ENCODE measurements around the gene DTNB. TPM values are rescaled to one million over a fixed set of nuclear protein-coding genes. Genes with fewer than 3 reads are reported as not detected.

Gene DTNB
- total and polyA plus RNA-seq, 2 donors (not counting 1 experiment from before 2014, with no cell fraction given) = 5.1 to 5.4 TPM

GRCh38 chr2:25338401-25338800, 335.0 kb downstream of the DTNB start:
- Histone ChIP-seq H3K27ac (ENCODE audit: insufficient read depth, low read length) (no peak overlapping the region), H3K36me3 (ENCODE audit: control insufficient read depth, insufficient read depth, low read length) (no peaks in the 10 kb centered on the region), H4K20me1 (ENCODE audit: control insufficient read depth, extremely low read depth, insufficient read depth, low read length) (no peaks in the 10 kb centered on the region), H3K4me2 (ENCODE audit: extremely low read depth, insufficient read depth, low read length) (no peak overlapping the region), H3K4me1 (ENCODE audit: control insufficient read depth, extremely low read depth, insufficient read depth, low read length) (peaks cover 2% of the 10 kb centered on the region), H3K79me2 (ENCODE audit: control insufficient read depth, insufficient read depth, low read length) (no peaks in the 10 kb centered on the region), H3K9me3 (ENCODE audit: control insufficient read depth, insufficient read depth, low read depth, low read length) (no peaks in the 10 kb centered on the region), H3K4me3 (replicated peaks in 1 of 4; ENCODE audit: control extremely low read depth in 1 of 4, insufficient read depth in 1 of 4, low read depth in 3 of 4, low read length in 4 of 4) (no peak overlapping the region), H3K27me3 (ENCODE audit: control insufficient read depth, insufficient read depth, low read length) (no peaks in the 10 kb centered on the region), H2AFZ (ENCODE audit: low read length) (no peak overlapping the region), H3K9ac (ENCODE audit: insufficient read depth, low read length) (no peak overlapping the region)
- TF ChIP-seq EZH2 (IDR thresholded peaks at IDR 0.05; ENCODE audit: low read length, missing control alignments) (no peak), CTCF (conservative IDR thresholded peaks at IDR 0.05 in 1 of 2, IDR thresholded peaks at IDR 0.05 in 1 of 2; ENCODE audit: low read depth in 1 of 2, low read length in 2 of 2) (no peak)
- no peak for DNase-seq (ENCODE audit: low read depth in 2 of 2)

- H3K27me3 ChIP-seq (ENCODE audit: control insufficient read depth, insufficient read depth, low read length) = no peaks in the 10 kb centered on the region
- no peaks in the 10 kb centered on the region for H4K20me1 ChIP-seq (ENCODE audit: control insufficient read depth, extremely low read depth, insufficient read depth, low read length)
- DNase-seq (ENCODE audit: low read depth in 2 of 2) = no peak
- H3K9ac ChIP-seq (ENCODE audit: insufficient read depth, low read length) = no peak overlapping the region
- no peak overlapping the region for H3K27ac ChIP-seq (ENCODE audit: insufficient read depth, low read length)
- no peaks in the 10 kb centered on the region for H3K36me3 ChIP-seq (ENCODE audit: control insufficient read depth, insufficient read depth, low read length)
- no peaks in the 10 kb centered on the region for H3K9me3 ChIP-seq (ENCODE audit: control insufficient read depth, insufficient read depth, low read depth, low read length)
- H3K79me2 ChIP-seq (ENCODE audit: control insufficient read depth, insufficient read depth, low read length) = no peaks in the 10 kb centered on the region
- H3K4me1 ChIP-seq (ENCODE audit: control insufficient read depth, extremely low read depth, insufficient read depth, low read length) = peaks cover 2% of the 10 kb centered on the region
- H3K4me3 ChIP-seq (replicated peaks in 1 of 4; ENCODE audit: control extremely low read depth in 1 of 4, insufficient read depth in 1 of 4, low read depth in 3 of 4, low read length in 4 of 4) = no peak overlapping the region
- H2AFZ ChIP-seq (ENCODE audit: low read length) = no peak overlapping the region
- TF ChIP-seq CTCF (conservative IDR thresholded peaks at IDR 0.05 in 1 of 2, IDR thresholded peaks at IDR 0.05 in 1 of 2; ENCODE audit: low read depth in 1 of 2, low read length in 2 of 2) = no peak
- TF ChIP-seq EZH2 (IDR thresholded peaks at IDR 0.05; ENCODE audit: low read length, missing control alignments) = no peak
- no peak overlapping the region for H3K4me2 ChIP-seq (ENCODE audit: extremely low read depth, insufficient read depth, low read length)
Observed at GRCh38 chr2:25337891-25338290, 335.5 kb downstream of the DTNB start.

GRCh38 chr2:25337276-25337675, 336.1 kb downstream of the DTNB start:
- Histone ChIP-seq H3K4me3 (replicated peaks in 1 of 4; ENCODE audit: control extremely low read depth in 1 of 4, insufficient read depth in 1 of 4, low read depth in 3 of 4, low read length in 4 of 4) (no peak overlapping the region), H4K20me1 (ENCODE audit: control insufficient read depth, extremely low read depth, insufficient read depth, low read length) (no peaks in the 10 kb centered on the region), H2AFZ (ENCODE audit: low read length) (no peak overlapping the region), H3K27ac (ENCODE audit: insufficient read depth, low read length) (no peak overlapping the region), H3K9me3 (ENCODE audit: control insufficient read depth, insufficient read depth, low read depth, low read length) (no peaks in the 10 kb centered on the region), H3K9ac (ENCODE audit: insufficient read depth, low read length) (no peak overlapping the region), H3K36me3 (ENCODE audit: control insufficient read depth, insufficient read depth, low read length) (no peaks in the 10 kb centered on the region), H3K4me2 (ENCODE audit: extremely low read depth, insufficient read depth, low read length) (no peak overlapping the region), H3K4me1 (ENCODE audit: control insufficient read depth, extremely low read depth, insufficient read depth, low read length) (peaks cover 2% of the 10 kb centered on the region), H3K79me2 (ENCODE audit: control insufficient read depth, insufficient read depth, low read length) (no peaks in the 10 kb centered on the region), H3K27me3 (ENCODE audit: control insufficient read depth, insufficient read depth, low read length) (no peaks in the 10 kb centered on the region)
- TF ChIP-seq EZH2 (IDR thresholded peaks at IDR 0.05; ENCODE audit: low read length, missing control alignments) (no peak), CTCF (conservative IDR thresholded peaks at IDR 0.05 in 1 of 2, IDR thresholded peaks at IDR 0.05 in 1 of 2; ENCODE audit: low read depth in 1 of 2, low read length in 2 of 2) (no peak)
- no peak for DNase-seq (ENCODE audit: low read depth in 2 of 2)

Data from fibroblast of lung (primary cell).